OCI-M2 (cell line): Measurements from ENCODE around the gene FSD1L.
"Not testable (repeated sequence)": the region's sequence is repeated elsewhere in the genome, so short reads cannot be mapped to it uniquely, and the experiment has no call there.

Experiments used
- DNase-seq: peaks from one replicate; lab custom pipeline; 2025; ENCODE audit not compliant: unreplicated experiment; lab: John Stamatoyannopoulos, UW

The FSD1L gene

DNA sequence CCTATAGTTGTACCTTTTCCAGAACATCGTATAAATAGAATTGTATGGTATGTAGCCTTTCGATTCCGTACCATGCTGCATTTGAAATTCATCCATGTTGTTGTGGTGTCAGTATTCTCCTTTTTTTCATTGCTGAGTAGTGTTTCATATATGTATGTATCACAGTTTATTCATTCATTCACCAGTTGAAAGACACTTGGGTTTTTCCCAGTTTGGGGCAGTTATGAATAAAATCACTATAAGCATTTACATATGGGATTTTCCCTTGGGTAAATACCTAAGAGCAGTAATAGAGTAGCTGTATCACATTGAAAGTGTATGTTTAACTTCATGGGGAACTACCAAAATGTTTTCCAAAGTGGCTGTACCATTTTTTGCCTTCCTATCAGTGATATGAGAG, 94.0 kb downstream of the FSD1L start:
- DNase-seq, result no peak

DNA sequence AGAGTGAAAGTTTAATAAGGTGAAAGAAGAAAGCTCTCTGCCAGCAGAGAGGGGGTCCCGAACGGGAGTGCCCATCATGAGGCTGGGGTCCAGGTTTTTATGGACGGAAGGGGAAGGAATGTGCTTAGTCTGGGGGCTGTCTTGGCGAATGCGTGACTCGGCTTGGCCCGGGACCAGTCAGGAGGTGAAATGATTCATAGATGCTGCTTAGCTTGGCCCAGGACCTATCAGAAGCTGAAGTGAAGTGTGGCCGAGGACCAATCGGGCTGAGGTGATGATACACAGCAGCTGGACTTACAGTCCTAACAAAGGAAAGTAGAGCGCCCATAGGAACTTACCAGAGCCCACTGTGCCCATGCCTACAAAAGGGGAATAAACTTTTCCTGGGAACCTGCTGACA, 106.2 kb downstream of the FSD1L start:
- no peak for DNase-seq

DNA sequence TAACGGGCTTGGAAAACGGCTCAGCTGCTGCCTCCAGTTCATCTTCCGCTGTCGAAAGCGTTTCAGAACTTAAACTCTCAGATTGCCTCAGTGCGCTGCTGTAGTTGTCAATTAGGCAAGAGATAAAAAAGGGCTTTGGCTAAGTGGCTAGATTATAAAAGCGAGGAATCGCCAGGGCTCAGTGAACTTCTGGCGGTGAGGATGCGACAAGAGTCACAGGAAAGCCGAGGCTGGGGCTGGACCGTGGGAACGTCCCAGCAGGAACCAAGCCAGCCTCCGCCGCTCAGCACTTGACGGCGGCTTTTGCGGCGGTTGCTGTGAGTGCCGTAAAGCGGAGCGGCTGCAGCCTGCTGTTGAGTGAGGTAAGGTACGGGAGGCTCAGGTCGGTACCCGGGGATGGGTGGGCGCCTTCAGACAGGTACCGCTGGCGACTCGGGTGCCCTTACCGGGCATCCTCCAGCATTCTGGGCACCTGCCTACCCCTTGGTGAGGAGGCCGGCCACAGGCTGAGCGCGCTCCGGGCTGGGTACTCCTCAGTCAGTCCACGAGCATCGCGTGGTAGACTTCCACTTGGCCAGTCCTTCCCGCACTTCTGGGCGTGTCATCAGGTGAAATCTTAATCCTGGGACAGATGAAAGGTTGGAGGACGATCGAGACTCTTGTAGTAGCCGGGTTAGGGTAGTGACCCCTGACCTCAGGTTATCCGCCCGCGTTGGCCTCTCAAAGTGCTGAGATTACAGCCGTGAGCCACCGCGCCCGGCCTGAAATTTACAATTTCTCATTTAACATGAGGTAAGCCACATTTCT, 110.2 kb downstream of the FSD1L start, which contains the start of gene FKTN:
Gene FKTN (plus strand): TSS at position 328 of the 807 bp plus-strand sequence. CDS start 16,902 bp downstream, outside the sequence.
- DNase-seq, result peak; percentile 31

DNA sequence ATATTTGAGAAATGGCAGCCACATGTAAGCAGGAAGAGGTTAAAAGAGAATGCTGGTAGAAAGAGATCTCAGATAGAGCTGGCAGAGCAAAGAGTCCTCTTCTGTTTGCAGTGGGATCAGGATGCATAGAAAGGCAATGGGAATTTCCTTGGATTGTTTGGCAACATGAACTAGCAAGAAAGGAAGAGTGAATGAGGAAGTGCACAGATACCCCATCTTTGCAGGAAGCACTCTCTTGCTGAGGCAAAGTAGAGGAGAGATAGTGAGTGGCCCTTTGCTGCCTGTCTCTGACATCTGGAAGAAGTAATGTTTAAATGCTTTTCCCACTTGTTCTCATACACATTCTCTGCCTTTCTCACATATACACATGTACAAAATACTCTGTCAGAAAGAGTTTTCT, 124.6 kb downstream of the FSD1L start:
- no peak for DNase-seq

DNA sequence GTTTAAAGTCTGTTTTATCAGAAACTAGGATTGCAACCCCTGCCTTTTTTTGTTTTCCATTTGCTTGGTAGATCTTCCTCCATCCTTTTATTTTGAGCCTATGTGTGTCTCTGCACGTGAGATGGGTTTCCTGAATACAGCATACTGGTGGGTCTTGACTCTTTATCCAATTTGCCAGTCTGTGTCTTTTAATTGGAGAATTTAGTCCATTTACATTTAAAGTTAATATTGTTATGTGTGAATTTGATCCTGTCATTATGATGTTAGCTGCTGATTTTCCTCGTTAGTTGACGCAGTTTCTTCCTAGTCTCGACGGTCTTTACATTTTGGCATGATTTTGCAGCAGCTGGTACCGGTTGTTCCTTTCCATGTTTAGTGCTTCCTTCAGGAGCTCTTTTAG, 132.1 kb downstream of the FSD1L start:
- not testable (repeated sequence) for DNase-seq

DNA sequence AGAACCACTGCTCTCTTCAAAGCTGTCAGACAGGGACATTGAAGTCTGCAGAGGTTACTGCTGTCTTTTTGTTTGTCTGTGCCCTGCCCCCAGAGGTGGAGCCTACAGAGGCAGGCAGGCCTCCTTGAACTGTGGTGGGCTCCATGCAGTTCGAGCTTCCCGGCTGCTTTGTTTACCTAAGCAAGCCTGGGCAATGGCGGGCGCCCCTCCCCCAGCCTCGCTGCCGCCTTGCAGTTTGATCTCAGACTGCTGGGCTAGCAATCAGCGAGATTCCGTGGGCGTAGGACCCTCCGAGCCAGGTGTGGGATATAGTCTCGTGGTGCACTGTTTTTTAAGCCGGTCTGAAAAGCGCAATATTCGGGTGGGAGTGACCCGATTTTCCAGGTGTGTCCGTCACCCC, 133.7 kb downstream of the FSD1L start:
- DNase-seq, result not testable (repeated sequence)

DNA sequence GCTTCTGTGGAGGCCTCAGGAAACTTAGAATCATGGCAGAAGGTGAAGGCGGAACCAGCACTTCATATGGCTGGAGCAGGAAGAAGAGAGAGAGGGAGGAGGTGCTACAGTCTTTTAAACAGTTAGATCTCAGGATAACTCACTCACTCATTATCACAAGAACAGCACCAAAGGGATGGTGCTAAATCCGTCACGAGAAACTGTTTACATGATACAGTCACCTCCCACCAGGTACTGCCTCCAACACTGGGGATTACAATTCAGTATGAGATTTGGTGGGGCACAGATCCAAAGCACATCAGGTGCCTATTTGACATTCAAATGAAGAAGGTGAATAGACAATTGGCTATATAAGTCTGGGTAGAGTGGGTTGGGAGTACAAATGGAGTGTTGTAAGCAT, 145.3 kb downstream of the FSD1L start:
- DNase-seq, result no peak
